Progenitor cell of endocrine pancreas (in vitro differentiated cells): ENCODE measurements around the gene NFKBIA. TPM values are rescaled to one million over a fixed set of nuclear protein-coding genes. Genes with fewer than 3 reads are reported as not detected.
"Not testable (repeated sequence)": the region's sequence is repeated elsewhere in the genome, so short reads cannot be mapped to it uniquely, and the experiment has no call there.

ENCODE experiments used
- DNase-seq: peaks from one replicate; pipeline ENCODE4 v3.0.0; 2021; ENCODE audit warnings: low spot score; ENCODE audit not compliant: unreplicated experiment
- H3K27ac Mint-ChIP-seq: 2 replicates; pipeline ENCODE4 v1.8.0; 2021; ENCODE audit warnings: mild to moderate bottlenecking, moderate library complexity, mixed read lengths
- H3K27me3 Mint-ChIP-seq: 2 replicates; pipeline ENCODE4 v1.8.0; 2021; ENCODE audit warnings: mixed read lengths
- H3K36me3 Mint-ChIP-seq: 2 replicates; pipeline ENCODE4 v1.8.0; 2022; ENCODE audit warnings: mixed read lengths; ENCODE audit not compliant: insufficient read depth
- H3K4me1 Mint-ChIP-seq: 2 replicates; pipeline ENCODE4 v1.8.0; 2021; ENCODE audit warnings: low read depth, mixed read lengths
- H3K4me3 Mint-ChIP-seq: 2 replicates; pipeline ENCODE4 v1.8.0; 2021; ENCODE audit warnings: low read depth, mild to moderate bottlenecking, moderate library complexity, mixed read lengths
- H3K9me3 Mint-ChIP-seq: 2 replicates; pipeline ENCODE4 v1.8.0; 2021; ENCODE audit warnings: low read depth, mixed read lengths
- total RNA-seq: library from RNA; stranded (reverse); gene quantifications from 2 replicates; pipeline ENCODE4 v1.2.1, GENCODE V29; 2021
- TF ChIP-seq, protein P1 (sequence below): fragments of 200-600 bp; sonication (generic); IDR thresholded peaks from one replicate; pipeline ENCODE4 v1.5.0; 2021; ENCODE audit warnings: antibody characterized with exemption, mild to moderate bottlenecking; ENCODE audit not compliant: unreplicated experiment

NFKBIA gene
- total RNA-seq, 1 donor from 2014 or later: 31.8 TPM

GRCh38 chr14:35375558-35376025, 29.0 kb downstream of the NFKBIA start:
- Mint-ChIP-seq H3K27ac (no peak overlapping the region), H3K4me1 (no peaks in the 10 kb centered on the region), H3K27me3 (no peaks in the 10 kb centered on the region), H3K4me3 (no peak overlapping the region), H3K36me3 (no peaks in the 10 kb centered on the region), H3K9me3 (peaks cover 7% of the 10 kb centered on the region)
- TF ChIP-seq, protein P1, sequence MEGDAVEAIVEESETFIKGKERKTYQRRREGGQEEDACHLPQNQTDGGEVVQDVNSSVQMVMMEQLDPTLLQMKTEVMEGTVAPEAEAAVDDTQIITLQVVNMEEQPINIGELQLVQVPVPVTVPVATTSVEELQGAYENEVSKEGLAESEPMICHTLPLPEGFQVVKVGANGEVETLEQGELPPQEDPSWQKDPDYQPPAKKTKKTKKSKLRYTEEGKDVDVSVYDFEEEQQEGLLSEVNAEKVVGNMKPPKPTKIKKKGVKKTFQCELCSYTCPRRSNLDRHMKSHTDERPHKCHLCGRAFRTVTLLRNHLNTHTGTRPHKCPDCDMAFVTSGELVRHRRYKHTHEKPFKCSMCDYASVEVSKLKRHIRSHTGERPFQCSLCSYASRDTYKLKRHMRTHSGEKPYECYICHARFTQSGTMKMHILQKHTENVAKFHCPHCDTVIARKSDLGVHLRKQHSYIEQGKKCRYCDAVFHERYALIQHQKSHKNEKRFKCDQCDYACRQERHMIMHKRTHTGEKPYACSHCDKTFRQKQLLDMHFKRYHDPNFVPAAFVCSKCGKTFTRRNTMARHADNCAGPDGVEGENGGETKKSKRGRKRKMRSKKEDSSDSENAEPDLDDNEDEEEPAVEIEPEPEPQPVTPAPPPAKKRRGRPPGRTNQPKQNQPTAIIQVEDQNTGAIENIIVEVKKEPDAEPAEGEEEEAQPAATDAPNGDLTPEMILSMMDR: no peak
- DNase-seq: no peak

- Mint-ChIP-seq H3K27ac (no peak overlapping the region), H3K36me3 (no peaks in the 10 kb centered on the region), H3K4me3 (no peak overlapping the region), H3K4me1 (no peaks in the 10 kb centered on the region), H3K27me3 (no peaks in the 10 kb centered on the region), H3K9me3 (peaks cover 7% of the 10 kb centered on the region)
- TF ChIP-seq, protein P1: no peak
- DNase-seq: no peak
Observed at GRCh38 chr14:35374263-35374712, 30.3 kb downstream of the NFKBIA start.

DNA sequence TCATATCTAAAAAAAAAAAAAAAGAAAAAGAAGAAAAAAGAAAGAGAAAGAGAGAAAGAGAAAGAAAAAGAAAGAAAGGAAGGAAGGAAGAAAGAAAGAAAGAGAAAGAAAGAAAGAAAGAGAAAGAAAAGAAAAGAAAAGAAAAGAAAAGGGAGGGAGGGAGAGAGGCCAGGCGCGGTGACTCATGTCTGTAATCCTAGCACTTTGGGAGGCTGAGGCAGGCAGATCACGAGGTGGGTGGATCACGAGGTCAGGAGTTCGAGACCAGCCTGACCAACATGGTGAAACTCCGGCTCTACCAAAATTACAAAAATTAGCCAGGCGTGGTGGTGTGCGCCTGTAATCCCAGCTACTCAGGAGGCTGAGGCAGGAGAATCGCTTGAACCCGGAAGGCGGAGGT, 31.3 kb downstream of the NFKBIA start:
- not testable (repeated sequence) for H3K27me3 Mint-ChIP-seq, DNase-seq, H3K4me3 Mint-ChIP-seq, H3K4me1 Mint-ChIP-seq, H3K36me3 Mint-ChIP-seq, H3K9me3 Mint-ChIP-seq, H3K27ac Mint-ChIP-seq

- H3K27me3 Mint-ChIP-seq: no peaks in the 10 kb centered on the region
Observed at GRCh38 chr14:35370969-35371368, 33.6 kb downstream of the NFKBIA start.

GRCh38 chr14:35369701-35370191, 34.8 kb downstream of the NFKBIA start:
- TF ChIP-seq, protein P1: no peak

More at GRCh38 chr14:35370969-35371368, 33.6 kb downstream of the NFKBIA start:
- Mint-ChIP-seq H3K4me3 (no peak overlapping the region), H3K9me3 (peaks cover 7% of the 10 kb centered on the region), H3K27ac (peak overlapping the region; percentile 29), H3K4me1 (peaks cover 8% of the 10 kb centered on the region), H3K36me3 (no peaks in the 10 kb centered on the region)
- TF ChIP-seq, protein P1: no peak
- no peak for DNase-seq

GRCh38 chr14:35368583-35369392, 35.8 kb downstream of the NFKBIA start:
- H3K27me3 Mint-ChIP-seq: no peaks in the 10 kb centered on the region
- no peak overlapping the region for H3K27ac Mint-ChIP-seq
- no peak for DNase-seq
- TF ChIP-seq, protein P1: no peak
- peaks cover 7% of the 10 kb centered on the region for H3K9me3 Mint-ChIP-seq
- H3K36me3 Mint-ChIP-seq: no peaks in the 10 kb centered on the region
- H3K4me3 Mint-ChIP-seq: no peak overlapping the region
- H3K4me1 Mint-ChIP-seq: peaks cover 8% of the 10 kb centered on the region

More at GRCh38 chr14:35369701-35370191, 34.8 kb downstream of the NFKBIA start:
- Mint-ChIP-seq H3K4me1 (peaks cover 8% of the 10 kb centered on the region), H3K27me3 (no peaks in the 10 kb centered on the region), H3K27ac (no peak overlapping the region), H3K36me3 (no peaks in the 10 kb centered on the region), H3K4me3 (no peak overlapping the region), H3K9me3 (peaks cover 7% of the 10 kb centered on the region)
- no peak for DNase-seq
